Stomach (tissue), 4 donors: ENCODE data around the gene TPPP3.

ENCODE experiments used
- EP300 ChIP-seq: sonication (generic); formaldehyde crosslinking; IDR thresholded peaks from one replicate; pipeline ENCODE4 v1.6.1; 2017; ENCODE audit warnings: antibody characterized with exemption
- POLR2A ChIP-seq, 4 donors: fragments of 450-650 bp; IDR thresholded peaks; one replicate each; pipeline ENCODE4 v1.6.1; 2016; ENCODE audit warnings: antibody characterized with exemption in 4 of 4, control low read depth in 2 of 4, mild to moderate bottlenecking in 1 of 4, moderate library complexity in 1 of 4
- POLR2AphosphoS5 ChIP-seq, 3 donors: sonication (generic); formaldehyde crosslinking; IDR thresholded peaks; one replicate each; pipeline ENCODE4 v1.6.1; 2016; ENCODE audit warnings: antibody characterized with exemption in 3 of 3
- TF ChIP-seq, protein P1 (sequence below), 7 experiments: fragments of 450-650 bp in 4 of 7; fragments of 200-600 bp in 3 of 7; sonication (generic) in 3 of 7; IDR thresholded peaks; one replicate each; pipeline ENCODE4 v1.5.1; 2016 to 2019; ENCODE audit warnings: antibody characterized with exemption in 7 of 7, control low read depth in 2 of 7, mild to moderate bottlenecking in 1 of 7

DNA sequence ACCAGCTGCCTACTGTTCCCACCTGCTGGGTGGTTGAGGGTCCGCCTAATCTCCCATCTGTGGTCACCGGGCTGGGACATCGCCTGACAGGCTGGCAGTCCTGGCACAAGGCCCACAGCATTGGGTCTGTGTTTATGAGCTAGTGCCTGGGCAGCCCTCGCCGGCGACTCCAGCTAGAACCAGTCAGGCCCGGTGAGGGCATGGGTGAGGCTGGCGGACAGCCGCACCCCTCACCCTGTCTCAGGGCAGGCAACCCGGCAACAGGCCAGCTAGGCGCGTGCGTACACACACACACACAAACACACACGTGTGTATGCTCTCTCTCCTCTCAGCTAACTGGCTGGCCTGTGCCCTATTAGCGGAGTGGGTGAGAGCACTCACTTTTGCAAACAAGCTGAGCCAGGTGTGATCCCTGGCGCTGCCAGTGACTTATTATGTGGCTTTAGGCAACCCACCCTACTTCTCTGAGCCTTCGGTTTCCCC, 48.0 kb upstream of the TPPP3 start:
- TF ChIP-seq, protein P1, sequence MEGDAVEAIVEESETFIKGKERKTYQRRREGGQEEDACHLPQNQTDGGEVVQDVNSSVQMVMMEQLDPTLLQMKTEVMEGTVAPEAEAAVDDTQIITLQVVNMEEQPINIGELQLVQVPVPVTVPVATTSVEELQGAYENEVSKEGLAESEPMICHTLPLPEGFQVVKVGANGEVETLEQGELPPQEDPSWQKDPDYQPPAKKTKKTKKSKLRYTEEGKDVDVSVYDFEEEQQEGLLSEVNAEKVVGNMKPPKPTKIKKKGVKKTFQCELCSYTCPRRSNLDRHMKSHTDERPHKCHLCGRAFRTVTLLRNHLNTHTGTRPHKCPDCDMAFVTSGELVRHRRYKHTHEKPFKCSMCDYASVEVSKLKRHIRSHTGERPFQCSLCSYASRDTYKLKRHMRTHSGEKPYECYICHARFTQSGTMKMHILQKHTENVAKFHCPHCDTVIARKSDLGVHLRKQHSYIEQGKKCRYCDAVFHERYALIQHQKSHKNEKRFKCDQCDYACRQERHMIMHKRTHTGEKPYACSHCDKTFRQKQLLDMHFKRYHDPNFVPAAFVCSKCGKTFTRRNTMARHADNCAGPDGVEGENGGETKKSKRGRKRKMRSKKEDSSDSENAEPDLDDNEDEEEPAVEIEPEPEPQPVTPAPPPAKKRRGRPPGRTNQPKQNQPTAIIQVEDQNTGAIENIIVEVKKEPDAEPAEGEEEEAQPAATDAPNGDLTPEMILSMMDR (IDR thresholded peaks at IDR 0.05): no peak
- TF ChIP-seq POLR2A (IDR thresholded peaks at IDR 0.05): no peak
- TF ChIP-seq EP300: no peak
- peak in 2 of 3 donors; percentile 60 to 91 for TF ChIP-seq POLR2AphosphoS5 (IDR thresholded peaks at IDR 0.05)
